ENCODE results near the gene DNAJC2.
A peak's percentile ranks its signal among the peaks of the same experiment; 100 is the strongest.

The DNAJC2 gene

GRCh38 chr7:103344453-103345149 lies at the start of gene DNAJC2:
Gene DNAJC2 (minus strand): TSS chr7:103344767. CDS start chr7:103344622, 145 bp downstream.
- DNase-seq, result peak; percentile 83

- no peak for DNase-seq
These were observed 47.4 kb upstream of the DNAJC2 start for GRCh38 chr7:103391976-103392375.

- no peak for DNase-seq
These were observed 46.6 kb upstream of the DNAJC2 start for GRCh38 chr7:103391150-103391549.

- no peak for DNase-seq
These were observed 44.7 kb upstream of the DNAJC2 start for GRCh38 chr7:103389263-103389662.

GRCh38 chr7:103388469-103389140 lies 44.0 kb upstream of the DNAJC2 start:
- no peak for DNase-seq

- DNase-seq, result no peak
These were observed 42.7 kb upstream of the DNAJC2 start for GRCh38 chr7:103387242-103387641.

- no peak for DNase-seq
These were observed 37.5 kb upstream of the DNAJC2 start for GRCh38 chr7:103382032-103382402.

- DNase-seq, result no peak
These were observed 36.9 kb upstream of the DNAJC2 start for GRCh38 chr7:103381280-103382031.

- no peak for DNase-seq
These were observed 36.0 kb upstream of the DNAJC2 start for GRCh38 chr7:103380395-103381191.

GRCh38 chr7:103379270-103379975 lies 34.9 kb upstream of the DNAJC2 start:
- no peak for DNase-seq

- DNase-seq, result no peak
These were observed 29.5 kb upstream of the DNAJC2 start for GRCh38 chr7:103373866-103374643.

GRCh38 chr7:103369432-103369831 lies 24.9 kb upstream of the DNAJC2 start:
- DNase-seq, result no peak

- DNase-seq, result no peak
These were observed 5.2 kb upstream of the DNAJC2 start for GRCh38 chr7:103349805-103350204.

- DNase-seq, result no peak
These were observed 4.4 kb upstream of the DNAJC2 start for GRCh38 chr7:103348959-103349358.

GRCh38 chr7:103348452-103348851 lies 3.9 kb upstream of the DNAJC2 start:
- DNase-seq, result no peak

- DNase-seq, result peak; percentile 72
These were observed 3.1 kb upstream of the DNAJC2 start, which contains the start of gene PSMC2 for GRCh38 chr7:103347507-103348267. Gene PSMC2 (plus strand): TSS chr7:103347643. CDS start chr7:103347712, 69 bp downstream.

- no peak for DNase-seq
These were observed 1.8 kb upstream of the DNAJC2 start for GRCh38 chr7:103346396-103346795.

GRCh38 chr7:103343758-103344452 lies 662 bp downstream of the DNAJC2 start:
- DNase-seq, result peak; percentile 39

GRCh38 chr7:103343332-103343731 lies 1.2 kb downstream of the DNAJC2 start:
- no peak for DNase-seq

GRCh38 chr7:103341466-103341865 lies 3.1 kb downstream of the DNAJC2 start:
- DNase-seq, result no peak

Data from stimulated activated CD4-positive, alpha-beta T cell treated with anti-CD3 and anti-CD28 coated beads, Interleukin-4, amount 100 ng/mL, for 1 hour (primary cell).